Stomach (tissue), 4 donors: ENCODE data around the gene LURAP1L.

Source experiments
- CTCF ChIP-seq, 7 experiments: fragments of 450-650 bp in 4 of 7; fragments of 200-600 bp in 3 of 7; sonication (generic) in 3 of 7; IDR thresholded peaks; one replicate each; pipeline ENCODE4 v1.5.1; 2016 to 2019; ENCODE audit warnings: antibody characterized with exemption in 7 of 7, control low read depth in 2 of 7, mild to moderate bottlenecking in 1 of 7
- POLR2A ChIP-seq, 4 donors: fragments of 450-650 bp; IDR thresholded peaks; one replicate each; pipeline ENCODE4 v1.6.1; 2016; ENCODE audit warnings: antibody characterized with exemption in 4 of 4, control low read depth in 2 of 4, mild to moderate bottlenecking in 1 of 4, moderate library complexity in 1 of 4
- POLR2AphosphoS5 ChIP-seq, 3 donors: sonication (generic); formaldehyde crosslinking; IDR thresholded peaks; one replicate each; pipeline ENCODE4 v1.6.1; 2016; ENCODE audit warnings: antibody characterized with exemption in 3 of 3

GRCh38 chr9:12790883-12791282, 16.1 kb downstream of the LURAP1L start:
- TF ChIP-seq CTCF (IDR thresholded peaks at IDR 0.05) (no peak), POLR2AphosphoS5 (IDR thresholded peaks at IDR 0.05) (no peak), POLR2A (IDR thresholded peaks at IDR 0.05) (no peak)
